ENCODE data around the gene MAML2. TPM values are rescaled to one million over a fixed set of nuclear protein-coding genes. Genes with fewer than 3 reads are reported as not detected.

MAML2 gene
- total RNA-seq, 1 donor from 2014 or later, result 18.0 TPM

- no peak for DNase-seq (ENCODE audit: low read depth)
These were observed 101.6 kb downstream of the MAML2 start for GRCh38 chr11:96241331-96241841.

GRCh38 chr11:96238563-96239135 lies 104.3 kb downstream of the MAML2 start:
- peak; percentile 45 for DNase-seq (ENCODE audit: low read depth)

DNA sequence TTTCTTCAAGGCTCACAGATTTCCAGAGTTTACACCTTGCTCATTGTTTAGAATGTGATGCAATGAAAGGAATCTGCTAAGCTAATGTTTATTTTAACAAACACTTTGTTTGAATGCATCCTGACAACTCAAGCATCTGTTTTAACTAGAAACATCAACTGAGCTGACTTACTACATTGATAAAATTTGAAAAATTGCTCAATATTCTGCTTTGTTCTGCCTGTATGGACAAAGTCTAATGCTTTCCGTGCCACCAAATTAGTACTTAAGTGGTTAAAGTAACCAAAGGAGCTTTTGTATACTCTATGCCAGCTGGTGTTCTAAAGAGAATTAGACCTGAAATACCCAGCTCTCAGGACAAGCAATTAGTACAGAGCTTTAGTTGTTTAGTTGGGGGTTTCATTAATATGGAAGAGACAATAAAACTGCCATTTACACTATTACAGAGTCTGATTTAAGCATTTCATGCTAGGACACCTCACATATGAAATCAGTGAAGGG lies 105.2 kb downstream of the MAML2 start:
- DNase-seq (ENCODE audit: low read depth), result peak; percentile 78

- DNase-seq (ENCODE audit: low read depth), result no peak
These were observed 107.2 kb downstream of the MAML2 start for GRCh38 chr11:96235751-96236150.

DNA sequence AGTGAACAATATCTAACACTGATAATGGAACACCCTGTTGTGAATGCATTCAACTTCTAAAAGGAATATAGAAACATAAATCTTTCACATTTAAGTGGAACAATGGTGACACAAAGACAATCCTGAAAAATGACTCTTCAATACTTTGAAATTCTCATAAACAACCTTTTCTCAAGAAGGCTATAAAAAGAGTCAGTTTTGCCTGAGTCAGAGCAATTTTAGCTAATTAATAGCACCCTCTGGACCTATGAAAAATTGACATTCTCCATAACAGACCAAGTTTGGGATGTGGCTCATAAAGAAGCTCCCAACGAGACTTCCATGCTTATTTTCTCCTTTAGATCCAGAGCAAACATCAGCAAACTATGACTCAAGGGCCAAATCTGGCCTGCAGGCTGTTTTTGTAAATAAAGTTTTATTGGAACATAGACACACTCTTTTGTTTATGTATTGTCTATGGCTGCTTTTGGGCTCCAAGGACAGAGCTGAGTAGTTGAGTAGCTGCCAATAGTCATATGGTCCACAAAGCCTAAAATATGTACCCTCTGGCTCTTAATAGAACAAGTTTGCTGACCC lies 108.0 kb downstream of the MAML2 start:
- no peak for DNase-seq (ENCODE audit: low read depth)

DNA sequence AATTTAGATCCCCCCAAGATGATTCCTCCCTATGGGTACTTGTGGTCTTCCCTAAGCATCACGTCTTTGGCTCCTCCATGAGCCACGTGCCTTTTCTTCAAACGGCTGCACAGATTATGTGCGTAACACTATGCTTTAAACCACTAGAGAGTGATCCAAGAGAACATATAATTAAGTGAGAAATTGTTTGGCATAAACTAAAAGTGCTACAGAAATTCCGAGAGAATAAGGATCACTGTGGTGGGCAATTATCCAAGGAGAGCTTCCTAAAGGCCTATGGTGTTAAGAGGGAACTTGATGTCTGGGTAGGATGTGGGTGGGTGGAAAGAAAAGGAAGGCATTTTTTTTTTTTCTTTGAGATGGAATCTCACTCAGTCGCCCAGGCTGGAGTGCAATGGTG lies 110.9 kb downstream of the MAML2 start:
- no peak for DNase-seq (ENCODE audit: low read depth)

DNA sequence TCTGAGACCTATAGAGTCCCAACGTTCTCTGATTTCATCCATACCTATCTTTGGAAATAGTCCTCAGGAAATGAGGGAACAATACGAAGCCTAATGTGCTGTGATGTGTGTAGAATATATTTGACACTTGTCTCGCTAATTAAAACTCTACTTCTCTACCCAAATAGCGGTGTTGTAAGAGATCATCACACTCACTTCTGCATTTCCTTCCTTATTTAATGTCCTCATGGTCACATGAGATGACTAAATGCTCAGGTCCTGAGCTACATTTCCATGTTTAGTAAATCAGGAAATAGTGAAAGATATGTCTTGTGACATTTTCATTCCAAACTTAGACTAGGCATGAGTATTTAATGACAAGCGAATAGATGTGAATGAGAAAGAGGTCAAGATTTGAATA lies 112.3 kb downstream of the MAML2 start:
- DNase-seq (ENCODE audit: low read depth), result no peak

DNA sequence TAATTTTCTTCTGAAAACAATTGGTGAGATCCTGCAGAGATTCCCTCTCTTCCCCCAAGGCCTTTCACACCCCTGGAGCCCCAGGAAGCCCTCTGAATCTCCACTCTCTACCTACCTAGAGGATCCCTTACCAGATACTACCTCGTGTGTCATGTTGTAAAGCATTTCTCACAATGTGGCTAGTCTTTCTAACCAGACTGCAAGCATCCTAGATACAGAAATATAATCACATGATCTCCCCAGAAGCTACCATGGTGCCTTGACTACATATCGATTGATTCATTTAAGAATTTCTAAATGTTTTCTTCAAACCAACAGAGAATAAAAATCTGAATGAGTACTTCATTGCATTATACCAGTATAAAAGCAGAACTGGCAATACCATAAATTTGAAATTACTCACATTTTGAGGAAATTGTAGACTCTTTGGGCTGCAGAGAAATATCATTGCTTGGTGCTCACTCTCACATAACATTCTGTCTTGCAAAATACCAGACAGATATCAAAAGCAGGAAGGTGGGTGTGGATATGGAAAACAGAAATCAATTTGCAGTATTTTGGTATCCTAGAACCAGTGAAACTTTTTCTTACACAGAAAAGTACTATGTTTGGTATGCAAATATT lies 113.5 kb downstream of the MAML2 start:
- no peak for DNase-seq (ENCODE audit: low read depth)

DNA sequence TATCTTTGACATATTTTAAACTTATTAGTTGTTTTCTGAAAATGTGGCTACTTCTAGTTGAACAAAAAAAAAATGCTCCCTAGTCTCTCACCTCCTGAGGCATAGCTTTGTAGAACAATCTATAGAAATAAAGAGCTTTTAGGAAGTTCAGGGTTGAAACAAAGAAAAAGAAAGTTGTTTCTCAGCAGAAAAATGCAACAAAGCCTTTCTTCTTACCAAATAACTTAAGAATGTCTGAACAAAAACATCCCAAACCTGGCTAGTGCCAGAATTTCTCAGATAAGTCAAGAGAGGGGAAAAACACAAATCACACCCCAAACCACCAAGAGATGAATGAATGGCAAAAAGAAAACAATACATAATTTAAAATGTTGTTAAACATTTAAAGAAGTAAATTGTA lies 114.1 kb downstream of the MAML2 start:
- no peak for DNase-seq (ENCODE audit: low read depth)

- DNase-seq (ENCODE audit: low read depth), result peak; percentile 92
These were observed 114.5 kb downstream of the MAML2 start for GRCh38 chr11:96228473-96228891.

- no peak for DNase-seq (ENCODE audit: low read depth)
These were observed 115.8 kb downstream of the MAML2 start for GRCh38 chr11:96227244-96227643.

DNA sequence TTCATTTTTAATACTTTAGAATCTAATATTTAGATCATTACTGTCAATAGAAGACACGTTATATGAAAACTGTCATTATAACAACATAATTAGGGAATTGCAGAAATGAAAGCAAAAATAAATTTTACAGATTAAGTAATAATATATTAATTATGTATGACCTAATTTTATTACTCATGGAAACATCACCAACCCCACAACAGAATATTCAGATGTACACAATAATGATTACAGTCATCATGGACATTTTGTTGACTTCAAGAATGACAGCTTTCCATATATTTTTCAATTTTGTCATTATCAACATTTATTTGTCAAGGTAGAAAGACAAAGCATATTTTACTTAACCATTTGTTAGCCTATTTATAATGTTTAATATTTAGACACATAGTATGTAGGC lies 119.9 kb downstream of the MAML2 start:
- DNase-seq (ENCODE audit: low read depth), result no peak

GRCh38 chr11:96222102-96222501 lies 120.9 kb downstream of the MAML2 start:
- no peak for DNase-seq (ENCODE audit: low read depth)

- DNase-seq (ENCODE audit: low read depth), result no peak
These were observed 121.5 kb downstream of the MAML2 start for GRCh38 chr11:96221244-96222070.

GRCh38 chr11:96219981-96220623 lies 122.9 kb downstream of the MAML2 start:
- DNase-seq (ENCODE audit: low read depth), result peak; percentile 71

DNA sequence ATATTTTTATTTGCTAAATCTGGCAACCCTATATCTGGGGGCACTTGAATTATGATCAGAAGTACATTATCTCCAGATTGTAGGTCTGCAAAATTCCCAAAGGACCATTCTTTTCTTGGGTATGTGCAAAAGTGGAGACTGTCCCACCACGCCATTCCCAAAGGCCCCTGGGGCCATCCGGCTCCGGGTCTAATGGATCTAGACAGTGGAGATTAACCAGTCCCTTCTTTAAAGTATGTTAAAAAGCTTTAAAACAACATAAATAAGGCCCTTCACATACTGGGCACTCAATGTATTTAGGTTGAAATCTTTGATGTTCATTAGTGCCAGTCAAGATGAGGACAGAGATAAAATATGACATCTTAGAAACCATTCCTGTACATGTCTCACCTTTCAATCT lies 124.1 kb downstream of the MAML2 start:
- DNase-seq (ENCODE audit: low read depth), result no peak

GRCh38 chr11:96218006-96218405 lies 125.0 kb downstream of the MAML2 start:
- no peak for DNase-seq (ENCODE audit: low read depth)

GRCh38 chr11:96217206-96217605 lies 125.8 kb downstream of the MAML2 start:
- DNase-seq (ENCODE audit: low read depth), result no peak

DNA sequence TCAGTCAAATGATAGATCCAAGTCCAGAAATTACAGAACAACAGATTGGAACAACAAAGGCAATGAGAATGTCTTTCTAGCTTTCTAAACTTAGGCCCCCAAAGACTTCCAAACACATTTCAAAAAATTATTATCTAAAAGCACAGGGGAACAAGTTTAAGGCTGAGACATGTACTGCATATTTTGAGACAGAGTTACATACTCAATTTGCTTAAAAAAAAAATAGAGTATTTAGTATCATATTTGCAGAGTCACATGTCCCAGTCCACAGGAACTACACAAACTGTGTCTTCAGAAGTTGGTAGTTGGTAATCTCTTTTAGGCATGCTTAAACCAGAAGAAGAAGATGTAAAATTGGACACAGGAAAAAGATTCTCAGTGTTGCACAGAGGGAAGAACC lies 127.2 kb downstream of the MAML2 start:
- no peak for DNase-seq (ENCODE audit: low read depth)

GRCh38 chr11:96215110-96215782 lies 127.7 kb downstream of the MAML2 start:
- peak; percentile 90 for DNase-seq (ENCODE audit: low read depth)

DNA sequence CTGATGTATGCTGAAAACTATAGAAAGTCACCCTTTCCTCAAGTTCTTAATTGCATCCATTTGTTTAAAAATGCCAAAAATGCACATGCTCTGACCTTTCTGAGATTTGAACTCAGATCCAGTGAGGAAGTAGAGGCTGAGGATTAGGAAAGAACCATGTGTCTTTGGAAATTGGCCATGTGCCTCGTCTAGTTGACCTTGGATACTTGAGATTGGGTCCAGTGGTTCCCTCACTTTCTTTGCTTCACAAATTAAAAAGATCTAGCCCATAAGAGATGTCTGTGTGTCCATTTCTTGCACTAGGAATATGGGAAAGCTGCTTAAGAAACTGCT lies 128.3 kb downstream of the MAML2 start:
- no peak for DNase-seq (ENCODE audit: low read depth)
